Neural cell (in vitro differentiated cells): ENCODE data around the gene RSPH1.

Experiments used
- CTCF ChIP-seq: fragments of 450-650 bp; IDR thresholded peaks from 2 replicates; pipeline ENCODE4 v1.5.1; 2014; ENCODE audit warnings: antibody characterized with exemption, mild to moderate bottlenecking, moderate library complexity; ENCODE audit not compliant: poor library complexity, severe bottlenecking
- EP300 ChIP-seq: fragments of 450-650 bp; conservative IDR thresholded peaks from 2 replicates; pipeline ENCODE4 v1.6.1; 2014; ENCODE audit warnings: antibody characterized with exemption, mild to moderate bottlenecking, moderate library complexity; ENCODE audit not compliant: poor library complexity, severe bottlenecking
- POLR2AphosphoS5 ChIP-seq: IDR thresholded peaks from 2 replicates; pipeline ENCODE4 v1.6.1; 2012
- RAD21 ChIP-seq: fragments of 450-650 bp; conservative IDR thresholded peaks from 2 replicates; pipeline ENCODE4 v1.6.1; 2014; ENCODE audit warnings: antibody characterized with exemption, mild to moderate bottlenecking, moderate library complexity
- TAF1 ChIP-seq: IDR thresholded peaks from 2 replicates; pipeline ENCODE4 v1.6.1; 2012; ENCODE audit warnings: low read depth
- TF ChIP-seq, protein P1 (sequence below): IDR thresholded peaks from 2 replicates; pipeline ENCODE4 v1.6.1; 2012; ENCODE audit warnings: borderline replicate concordance

GRCh38 chr21:42473498-42474042 is 22.5 kb downstream of the RSPH1 start:
- TF ChIP-seq CTCF: no peak
- no peak for TF ChIP-seq POLR2AphosphoS5
- TF ChIP-seq EP300: no peak
- TF ChIP-seq TAF1: no peak
- TF ChIP-seq, protein P1, sequence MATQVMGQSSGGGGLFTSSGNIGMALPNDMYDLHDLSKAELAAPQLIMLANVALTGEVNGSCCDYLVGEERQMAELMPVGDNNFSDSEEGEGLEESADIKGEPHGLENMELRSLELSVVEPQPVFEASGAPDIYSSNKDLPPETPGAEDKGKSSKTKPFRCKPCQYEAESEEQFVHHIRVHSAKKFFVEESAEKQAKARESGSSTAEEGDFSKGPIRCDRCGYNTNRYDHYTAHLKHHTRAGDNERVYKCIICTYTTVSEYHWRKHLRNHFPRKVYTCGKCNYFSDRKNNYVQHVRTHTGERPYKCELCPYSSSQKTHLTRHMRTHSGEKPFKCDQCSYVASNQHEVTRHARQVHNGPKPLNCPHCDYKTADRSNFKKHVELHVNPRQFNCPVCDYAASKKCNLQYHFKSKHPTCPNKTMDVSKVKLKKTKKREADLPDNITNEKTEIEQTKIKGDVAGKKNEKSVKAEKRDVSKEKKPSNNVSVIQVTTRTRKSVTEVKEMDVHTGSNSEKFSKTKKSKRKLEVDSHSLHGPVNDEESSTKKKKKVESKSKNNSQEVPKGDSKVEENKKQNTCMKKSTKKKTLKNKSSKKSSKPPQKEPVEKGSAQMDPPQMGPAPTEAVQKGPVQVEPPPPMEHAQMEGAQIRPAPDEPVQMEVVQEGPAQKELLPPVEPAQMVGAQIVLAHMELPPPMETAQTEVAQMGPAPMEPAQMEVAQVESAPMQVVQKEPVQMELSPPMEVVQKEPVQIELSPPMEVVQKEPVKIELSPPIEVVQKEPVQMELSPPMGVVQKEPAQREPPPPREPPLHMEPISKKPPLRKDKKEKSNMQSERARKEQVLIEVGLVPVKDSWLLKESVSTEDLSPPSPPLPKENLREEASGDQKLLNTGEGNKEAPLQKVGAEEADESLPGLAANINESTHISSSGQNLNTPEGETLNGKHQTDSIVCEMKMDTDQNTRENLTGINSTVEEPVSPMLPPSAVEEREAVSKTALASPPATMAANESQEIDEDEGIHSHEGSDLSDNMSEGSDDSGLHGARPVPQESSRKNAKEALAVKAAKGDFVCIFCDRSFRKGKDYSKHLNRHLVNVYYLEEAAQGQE: no peak
- no peak for TF ChIP-seq RAD21
